Lung microvascular endothelial cell (primary cell): ENCODE results near the gene NMT1. TPM values are rescaled to one million over a fixed set of nuclear protein-coding genes. Genes with fewer than 3 reads are reported as not detected.

ENCODE experiments used
- DNase-seq, 2 donors: peaks; one replicate each; pipeline versions ENCODE4 v3.0.0 to v3.0.0-alpha.2; 2010; ENCODE audit warnings: low read depth in 2 of 2
- total RNA-seq: library from RNA; depleted of rRNA; stranded (reverse); fragments of >200 nt; gene quantifications from 2 replicates; pipeline ENCODE4 v1.2.1, GENCODE V29; 2014

Gene NMT1
- total RNA-seq, 1 donor from 2014 or later, result 61.3 TPM

GRCh38 chr17:45104029-45104428, 42.9 kb downstream of the NMT1 start:
- DNase-seq, result no peak

- DNase-seq, result no peak
These were observed 43.4 kb downstream of the NMT1 start for GRCh38 chr17:45104497-45104896.

GRCh38 chr17:45104907-45105624, 43.9 kb downstream of the NMT1 start:
- DNase-seq, result no peak

- DNase-seq, result no peak
These were observed 45.0 kb downstream of the NMT1 start for GRCh38 chr17:45106096-45106495.

- DNase-seq, result no peak
These were observed 45.5 kb downstream of the NMT1 start for GRCh38 chr17:45106582-45106981.

GRCh38 chr17:45107293-45108010, 46.3 kb downstream of the NMT1 start:
- no peak for DNase-seq

- DNase-seq, result no peak
These were observed 46.9 kb downstream of the NMT1 start for GRCh38 chr17:45108051-45108450.

- DNase-seq, result peak; percentile 33 to 67
These were observed 47.7 kb downstream of the NMT1 start for GRCh38 chr17:45108595-45109521.

- no peak for DNase-seq
These were observed 49.8 kb downstream of the NMT1 start for GRCh38 chr17:45110676-45111611.

GRCh38 chr17:45111850-45112249, 50.7 kb downstream of the NMT1 start:
- no peak for DNase-seq

GRCh38 chr17:45112559-45113423, 51.7 kb downstream of the NMT1 start:
- no peak for DNase-seq

- DNase-seq, result no peak
These were observed 52.3 kb downstream of the NMT1 start for GRCh38 chr17:45113424-45113754.

- no peak for DNase-seq
These were observed 53.2 kb downstream of the NMT1 start for GRCh38 chr17:45114117-45114932.

- DNase-seq, result no peak
These were observed 54.0 kb downstream of the NMT1 start for GRCh38 chr17:45115015-45115625.

- DNase-seq, result no peak
These were observed 54.8 kb downstream of the NMT1 start for GRCh38 chr17:45115871-45116270.

- no peak for DNase-seq
These were observed 55.4 kb downstream of the NMT1 start for GRCh38 chr17:45116434-45117016.

GRCh38 chr17:45117334-45117733, 56.2 kb downstream of the NMT1 start:
- no peak for DNase-seq
